Pancreas (tissue), 10 donors: ENCODE results near the gene VPS35L. TPM values are rescaled to one million over a fixed set of nuclear protein-coding genes. Genes with fewer than 3 reads are reported as not detected.

Experiments
- ATAC-seq, 4 donors: fragments of 200-7000 bp; cut with Tn5 transposase; one replicate each; pipeline versions ENCODE4 v1.8.0 to v1.9.1; 2020; ENCODE audit warnings: mild to moderate bottlenecking in 4 of 4, moderate library complexity in 4 of 4
- DNase-seq, 6 donors: peaks; one replicate each; pipeline ENCODE4 v3.0.0-alpha.2; 2020
- FAIRE-seq: peaks from 2 replicates; lab custom pipeline; 2012; peaks lifted over from hg19 to GRCh38; lab: Jason Lieb, UNC
- H3K27ac ChIP-seq, 4 donors: fragments of 200-600 bp; sonication (generic); 1 replicate in 3 of 4; 2 replicates in 1 of 4; pipeline versions ENCODE4 v1.5.0 to v1.8.0; 2020
- H3K27me3 ChIP-seq, 4 donors: fragments of 200-600 bp; one replicate each; pipeline ENCODE4 v1.8.0; 2021
- H3K36me3 ChIP-seq, 3 donors: fragments of 200-600 bp; sonication (generic) in 1 of 3; one replicate each; pipeline versions ENCODE4 v1.5.0 to v1.8.0; 2020 to 2021
- H3K4me1 ChIP-seq, 3 donors: fragments of 200-600 bp; one replicate each; pipeline ENCODE4 v1.8.0; 2021
- H3K4me3 ChIP-seq, 4 donors: fragments of 200-600 bp; sonication (generic) in 2 of 4; one replicate each; pipeline versions ENCODE4 v1.5.0 to v1.8.0; 2020 to 2021
- H3K9me3 ChIP-seq, 4 donors: fragments of 200-600 bp; one replicate each; pipeline ENCODE4 v1.8.0; 2021
- WGBS, 2 donors: extraction: QIAGEN DNeasy Blood & Tissue Kit; methylation state at CpG; one replicate each; pipeline ENCODE4 v1.1.7; 2013; 5-methylcytosine and 5-hydroxymethylcytosine counted together
- intact Hi-C, 3 donors: fragments of 100-400 bp; cut with DNase I; formaldehyde crosslinking; loops; one replicate each; pipeline versions ENCODE4 v1.11.1 to v1.14.2; 2022
- polyA plus RNA-seq, 2 donors: library from polyadenylated mRNA; stranded (reverse); fragments of 200-250 nt; gene quantifications; one replicate each; pipeline ENCODE4 v1.2.3, GENCODE V29; 2013
- total RNA-seq, 6 donors: library from RNA; stranded (reverse); fragmentation: NEBNext Ultra II Directional in 4 of 6; extraction: Animal tissue kit (Norgen Biotek cat#: 25700) in 4 of 6; gene quantifications; one replicate each; pipeline versions ENCODE4 v1.2.1 to v1.2.4, GENCODE V29; 2021 to 2023
- TF ChIP-seq, protein P1 (sequence below), 4 donors: fragments of 200-600 bp; sonication (generic) in 3 of 4; IDR thresholded peaks; one replicate each; pipeline versions ENCODE4 v1.5.0 to v1.8.0; 2021; ENCODE audit warnings: antibody characterized with exemption in 4 of 4
- donor health status: healthy with polysubstance abuse.
- donor health status: DM: no; HTN: no; CAD: no; lungs with moderate emphysema.
- donor health status: DM: no; HTN: no; CAD: no.
- donor health status: control.
- donor health status: control.
- donor health status: Bipolar disorder and iron deficiency.
- donor health status: DM: yes; HTN: yes; CAD: no.
- donor health status: DM: no; HTN: no; CAD: no.
- donor health status: DM: no; HTN: no; CAD: no.
- donor health status: DM: yes; HTN: yes; CAD: no.

VPS35L gene
- total and polyA plus RNA-seq, 8 donors = 15.2 to 35.3 (median 22.3) TPM

DNA sequence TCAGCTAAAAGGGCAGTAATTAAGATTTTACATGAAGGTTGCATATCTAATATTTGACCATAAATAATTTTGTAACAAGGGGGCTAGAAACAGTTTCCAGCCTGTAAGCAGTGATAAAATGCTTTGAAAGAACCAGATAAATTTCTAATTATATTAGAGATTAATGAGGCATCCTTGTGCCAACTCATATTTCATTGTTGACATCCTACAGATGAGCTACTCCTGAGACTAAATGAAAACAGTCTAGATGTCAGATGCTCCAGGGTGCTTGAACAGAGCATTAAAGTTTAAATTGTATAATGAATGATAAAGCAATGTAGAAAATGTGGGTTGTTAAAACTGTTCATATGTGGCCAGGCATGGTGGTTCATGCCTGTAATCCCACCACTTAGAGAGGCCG, 185.9 kb downstream of the VPS35L start:
- WGBS, 2 donors = 97 to 100% methylated on average over 1 of the region's 1 CpG
- H3K4me3 ChIP-seq = no peak overlapping the region
- no peak for FAIRE-seq

DNA sequence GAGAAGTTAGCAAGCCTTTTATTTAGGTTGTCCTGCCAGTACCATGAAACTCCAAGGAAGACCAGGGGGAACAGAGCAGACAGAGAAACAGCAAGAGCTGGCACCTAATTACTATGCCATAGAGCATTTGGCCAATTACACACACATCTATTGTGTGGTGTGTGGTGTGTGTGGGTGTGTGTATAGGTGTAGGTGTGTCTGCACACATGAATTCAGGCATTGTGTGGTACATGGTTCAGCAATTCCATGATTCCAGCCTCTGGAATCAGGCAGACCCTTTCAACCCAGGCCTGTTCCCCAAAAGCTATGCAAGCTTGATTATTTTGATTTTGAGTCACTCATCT, 188.3 kb downstream of the VPS35L start:
- Histone ChIP-seq H3K27ac (peak overlapping the region in 2 of 4 donors; percentile 57 to 74), H3K36me3 (no peaks in the 10 kb centered on the region), H3K27me3 (no peaks in the 10 kb centered on the region), H3K9me3 (no peaks in the 10 kb centered on the region), H3K4me3 (no peak overlapping the region), H3K4me1 (peaks cover 21 to 35% (median 24%) of the 10 kb centered on the region in 3 donors)
- TF ChIP-seq, protein P1, sequence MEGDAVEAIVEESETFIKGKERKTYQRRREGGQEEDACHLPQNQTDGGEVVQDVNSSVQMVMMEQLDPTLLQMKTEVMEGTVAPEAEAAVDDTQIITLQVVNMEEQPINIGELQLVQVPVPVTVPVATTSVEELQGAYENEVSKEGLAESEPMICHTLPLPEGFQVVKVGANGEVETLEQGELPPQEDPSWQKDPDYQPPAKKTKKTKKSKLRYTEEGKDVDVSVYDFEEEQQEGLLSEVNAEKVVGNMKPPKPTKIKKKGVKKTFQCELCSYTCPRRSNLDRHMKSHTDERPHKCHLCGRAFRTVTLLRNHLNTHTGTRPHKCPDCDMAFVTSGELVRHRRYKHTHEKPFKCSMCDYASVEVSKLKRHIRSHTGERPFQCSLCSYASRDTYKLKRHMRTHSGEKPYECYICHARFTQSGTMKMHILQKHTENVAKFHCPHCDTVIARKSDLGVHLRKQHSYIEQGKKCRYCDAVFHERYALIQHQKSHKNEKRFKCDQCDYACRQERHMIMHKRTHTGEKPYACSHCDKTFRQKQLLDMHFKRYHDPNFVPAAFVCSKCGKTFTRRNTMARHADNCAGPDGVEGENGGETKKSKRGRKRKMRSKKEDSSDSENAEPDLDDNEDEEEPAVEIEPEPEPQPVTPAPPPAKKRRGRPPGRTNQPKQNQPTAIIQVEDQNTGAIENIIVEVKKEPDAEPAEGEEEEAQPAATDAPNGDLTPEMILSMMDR (IDR thresholded peaks at IDR 0.05) = no peak
- FAIRE-seq (no peak), DNase-seq (no peak), ATAC-seq (peak in 3 of 4 donors; percentile 22 to 28 (median 27))
- intact Hi-C loops = no loop called here

More for the DNA sequence above, 185.9 kb downstream of the VPS35L start:
- no peak for DNase-seq
- ATAC-seq = no peak
- Histone ChIP-seq H3K9me3 (no peaks in the 10 kb centered on the region), H3K27ac (no peak overlapping the region), H3K4me1 (peaks cover 21 to 30% (median 22%) of the 10 kb centered on the region in 3 donors), H3K27me3 (no peaks in the 10 kb centered on the region), H3K36me3 (no peaks in the 10 kb centered on the region)
- TF ChIP-seq, protein P1 (IDR thresholded peaks at IDR 0.05) = no peak
- intact Hi-C loops = no loop called here

DNA sequence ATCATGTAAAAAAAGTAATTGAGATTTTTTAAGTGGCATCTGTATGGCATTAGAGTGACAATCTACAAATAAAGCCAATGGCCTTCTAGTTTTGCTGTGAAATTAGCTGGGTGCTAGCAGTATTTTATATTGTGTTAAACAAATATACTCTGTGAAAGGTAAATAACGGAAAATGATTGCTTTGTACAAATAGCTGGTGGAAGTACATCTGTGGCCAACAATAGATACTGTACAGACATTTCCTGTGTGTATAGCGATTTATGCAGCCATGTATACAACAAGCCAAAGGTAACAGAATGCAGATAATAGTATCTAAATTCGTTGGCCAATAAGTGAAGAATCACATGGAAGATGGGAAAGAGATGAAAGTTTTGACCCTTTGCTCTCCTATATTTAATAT, 189.2 kb downstream of the VPS35L start:
- Histone ChIP-seq H3K4me3 (no peak overlapping the region), H3K27ac (no peak overlapping the region), H3K9me3 (no peaks in the 10 kb centered on the region), H3K4me1 (peaks cover 21 to 39% (median 28%) of the 10 kb centered on the region in 3 donors), H3K36me3 (no peaks in the 10 kb centered on the region), H3K27me3 (no peaks in the 10 kb centered on the region)
- FAIRE-seq (no peak), ATAC-seq (peak; percentile 59 to 69 (median 68)), DNase-seq (no peak)
- TF ChIP-seq, protein P1 (IDR thresholded peaks at IDR 0.05) = no peak
- WGBS, 2 donors = 24 to 25% methylated on average over 3 of the region's 3 CpGs
- intact Hi-C loops = no loop called here

DNA sequence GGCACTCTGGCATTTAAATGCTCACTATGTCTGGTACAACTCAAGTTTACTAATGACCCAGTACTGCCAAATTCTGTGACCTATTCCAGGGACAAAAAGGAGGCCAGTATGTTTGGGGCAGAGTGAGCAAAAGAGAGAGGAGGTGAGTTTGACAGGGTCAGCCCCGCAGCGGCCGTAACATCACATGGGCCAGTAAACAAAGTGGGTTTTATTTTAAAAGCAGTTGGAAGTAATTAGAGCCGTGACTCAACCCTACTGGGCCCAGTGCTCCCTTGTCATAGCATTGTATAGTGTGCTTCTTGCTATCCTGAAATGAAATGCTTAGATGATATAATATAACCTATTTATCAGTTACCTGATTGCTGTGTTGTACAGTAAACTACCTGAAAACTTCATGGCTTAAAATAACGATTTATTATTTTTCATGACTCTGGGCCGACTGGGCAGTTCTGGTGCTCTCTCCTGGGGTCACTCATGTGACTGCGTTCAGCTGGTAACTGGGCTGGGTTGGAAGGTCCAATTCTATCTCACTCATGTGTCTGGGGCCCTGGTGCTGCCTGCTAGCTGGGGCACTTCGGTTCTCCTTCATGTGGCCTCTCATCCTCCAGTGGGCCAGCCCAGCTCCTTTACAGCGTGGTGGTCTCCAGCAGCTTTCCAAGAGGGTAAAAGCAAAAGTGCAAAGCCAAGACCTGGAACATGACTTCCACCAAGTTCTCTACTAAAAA, 189.9 kb downstream of the VPS35L start:
- DNase-seq = no peak
- no peak for FAIRE-seq
- peaks cover 21 to 39% (median 28%) of the 10 kb centered on the region in 3 donors for H3K4me1 ChIP-seq
- TF ChIP-seq, protein P1 (IDR thresholded peaks at IDR 0.05) = no peak
- peak in 1 of 4 donors; percentile 9 for ATAC-seq
- H3K4me3 ChIP-seq = no peak overlapping the region
- intact Hi-C loops = no loop called here
- no peaks in the 10 kb centered on the region for H3K36me3 ChIP-seq
- peak overlapping the region in 1 of 4 donors; percentile 25 for H3K27ac ChIP-seq
- 74 to 78% methylated on average over 9 of the region's 9 CpGs for WGBS, 2 donors
- no peaks in the 10 kb centered on the region for H3K9me3 ChIP-seq
- H3K27me3 ChIP-seq = no peaks in the 10 kb centered on the region

DNA sequence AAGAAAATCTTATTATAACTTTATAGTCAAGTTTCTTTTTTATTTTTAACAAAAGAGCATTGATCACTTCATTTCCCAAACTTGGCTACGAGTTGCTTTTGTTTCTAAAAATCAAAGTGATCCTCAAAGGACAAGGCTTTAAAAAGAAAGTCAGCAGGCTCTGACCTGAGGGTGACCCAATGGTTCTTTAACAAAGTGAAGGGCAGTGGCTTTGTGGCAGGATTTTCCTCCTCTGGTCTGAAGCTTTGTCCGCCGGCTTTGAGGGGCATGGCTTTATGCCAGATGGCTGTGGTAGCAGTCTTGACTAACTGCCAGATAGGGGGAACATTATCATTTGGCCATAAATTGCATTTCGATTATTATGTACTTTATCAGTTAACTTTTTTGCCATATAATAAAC, 191.1 kb downstream of the VPS35L start:
- TF ChIP-seq, protein P1 (IDR thresholded peaks at IDR 0.05) = no peak
- peak overlapping the region in 2 of 4 donors; percentile 0 to 50 for H3K27ac ChIP-seq
- no peaks in the 10 kb centered on the region for H3K27me3 ChIP-seq
- no peaks in the 10 kb centered on the region for H3K36me3 ChIP-seq
- FAIRE-seq (no peak), DNase-seq (no peak), ATAC-seq (no peak)
- H3K4me3 ChIP-seq = no peak overlapping the region
- H3K9me3 ChIP-seq = no peaks in the 10 kb centered on the region
- intact Hi-C loops = no loop called here
- H3K4me1 ChIP-seq = peaks cover 23 to 42% (median 28%) of the 10 kb centered on the region in 3 donors
- WGBS, 2 donors = 19 to 21% methylated on average over 4 of the region's 4 CpGs
